Esophagus muscularis mucosa (tissue), 4 donors: Measurements from ENCODE around the gene TSSK2. TPM values are rescaled to one million over a fixed set of nuclear protein-coding genes. Genes with fewer than 3 reads are reported as not detected.

Experiments used
- DNase-seq: peaks from one replicate; pipeline ENCODE4 v3.0.0-alpha.2; 2017; ENCODE audit errors: extremely low spot score
- H3K27ac ChIP-seq, 4 donors: fragments of 200-600 bp; sonication (generic); replicated peaks in 1 of 4; 1 replicate in 3 of 4; 2 replicates in 1 of 4; pipeline ENCODE4 v1.5.1; 2016 to 2019; ENCODE audit warnings: mild to moderate bottlenecking in 1 of 4
- H3K27me3 ChIP-seq, 4 donors: fragments of 200-600 bp; sonication (generic); one replicate each; pipeline versions ENCODE4 v1.5.1 to v1.6.0; 2016 to 2019
- H3K36me3 ChIP-seq, 4 donors: fragments of 200-600 bp; sonication (generic); one replicate each; pipeline ENCODE4 v1.5.1; 2016 to 2019
- H3K4me1 ChIP-seq, 4 donors: fragments of 200-600 bp; sonication (generic); one replicate each; pipeline ENCODE4 v1.5.1; 2016 to 2019
- H3K4me3 ChIP-seq, 4 donors: fragments of 200-600 bp; sonication (generic); 1 replicate in 2 of 4; 2 replicates in 2 of 4; pipeline ENCODE4 v1.5.1; 2016 to 2019; ENCODE audit warnings: mild to moderate bottlenecking in 4 of 4, moderate library complexity in 1 of 4
- H3K9me3 ChIP-seq, 4 donors: fragments of 200-600 bp; sonication (generic); 1 replicate in 3 of 4; 2 replicates in 1 of 4; pipeline ENCODE4 v1.5.1; 2016 to 2019
- CTCF ChIP-seq, 3 experiments: fragments of 200-600 bp in 2 of 3; fragments of 450-650 bp in 1 of 3; sonication (generic) in 2 of 3; IDR thresholded peaks; one replicate each; pipeline ENCODE4 v1.5.1; 2017 to 2019; ENCODE audit warnings: antibody characterized with exemption in 3 of 3, mild to moderate bottlenecking in 2 of 3, moderate library complexity in 1 of 3
- EP300 ChIP-seq: sonication (generic); formaldehyde crosslinking; IDR thresholded peaks from one replicate; pipeline ENCODE4 v1.6.1; 2017; ENCODE audit warnings: antibody characterized with exemption
- POLR2A ChIP-seq: fragments of 450-650 bp; IDR thresholded peaks from one replicate; pipeline ENCODE4 v1.6.1; 2017; ENCODE audit warnings: antibody characterized with exemption, moderate library complexity, mild to moderate bottlenecking, low read depth
- POLR2AphosphoS5 ChIP-seq, 2 donors: sonication (generic); formaldehyde crosslinking; IDR thresholded peaks; one replicate each; pipeline ENCODE4 v1.6.1; 2017; ENCODE audit warnings: antibody characterized with exemption in 2 of 2
- WGBS: methylation state at CpG from one replicate; pipeline ENCODE4 v1.1.5; 2018; 5-methylcytosine and 5-hydroxymethylcytosine counted together
- intact Hi-C: fragments of 100-400 bp; cut with DNase I; formaldehyde crosslinking; loops from one replicate; pipeline ENCODE4 v1.15.1; 2023
- total RNA-seq, 4 donors: library from RNA; depleted of rRNA; stranded (reverse); fragments of >200 nt; gene quantifications; one replicate each; pipeline versions ENCODE4 v1.1.0 to v1.2.1, GENCODE V29; 2016

Gene TSSK2
- total RNA-seq, 4 donors from 2014 or later = not detected

GRCh38 chr22:19113429-19113828, 17.7 kb upstream of the TSSK2 start:
- no peak for DNase-seq
- Histone ChIP-seq H3K27ac (no peak overlapping the region), H3K9me3 (no peaks in the 10 kb centered on the region), H3K4me3 (no peak overlapping the region), H3K27me3 (no peaks in the 10 kb centered on the region), H3K36me3 (no peaks in the 10 kb centered on the region), H3K4me1 (peaks cover 60 to 85% (median 77%) of the 10 kb centered on the region in 4 donors)
- 96% methylated on average over 5 of the region's 5 CpGs for WGBS
- no peak for TF ChIP-seq EP300
- intact Hi-C loops = no loop called here

GRCh38 chr22:19114984-19115552, 16.0 kb upstream of the TSSK2 start:
- Histone ChIP-seq H3K4me1 (peaks cover 62 to 86% (median 77%) of the 10 kb centered on the region in 4 donors), H3K27ac (no peak overlapping the region), H3K4me3 (no peak overlapping the region), H3K27me3 (no peaks in the 10 kb centered on the region), H3K9me3 (no peaks in the 10 kb centered on the region), H3K36me3 (no peaks in the 10 kb centered on the region)
- no peak for DNase-seq
- TF ChIP-seq POLR2AphosphoS5 (IDR thresholded peaks at IDR 0.05) (no peak), EP300 (no peak), CTCF (IDR thresholded peaks at IDR 0.05) (no peak), POLR2A (no peak)
- WGBS = 95% methylated on average over 4 of the region's 4 CpGs
- intact Hi-C loops = no loop called here

GRCh38 chr22:19115628-19116027, 15.5 kb upstream of the TSSK2 start:
- Histone ChIP-seq H3K36me3 (no peaks in the 10 kb centered on the region), H3K9me3 (no peaks in the 10 kb centered on the region), H3K4me3 (no peak overlapping the region), H3K4me1 (peaks cover 62 to 86% (median 77%) of the 10 kb centered on the region in 4 donors), H3K27ac (no peak overlapping the region), H3K27me3 (no peaks in the 10 kb centered on the region)
- DNase-seq = no peak
- intact Hi-C loops = no loop called here
- WGBS = 78% methylated on average over 4 of the region's 4 CpGs
- TF ChIP-seq POLR2A = no peak
- no peak for TF ChIP-seq CTCF (IDR thresholded peaks at IDR 0.05)
- TF ChIP-seq POLR2AphosphoS5 (IDR thresholded peaks at IDR 0.05) = no peak
- TF ChIP-seq EP300 = no peak

- Histone ChIP-seq H3K4me1 (peaks cover 66 to 83% (median 77%) of the 10 kb centered on the region in 4 donors), H3K27me3 (no peaks in the 10 kb centered on the region), H3K9me3 (no peaks in the 10 kb centered on the region), H3K4me3 (no peak overlapping the region), H3K36me3 (no peaks in the 10 kb centered on the region), H3K27ac (no peak overlapping the region)
- intact Hi-C loops = no loop called here
- WGBS = 77% methylated on average over 7 of the region's 9 CpGs
- no peak for DNase-seq
- TF ChIP-seq EP300 = no peak
- no peak for TF ChIP-seq POLR2A
- no peak for TF ChIP-seq POLR2AphosphoS5 (IDR thresholded peaks at IDR 0.05)
- TF ChIP-seq CTCF (IDR thresholded peaks at IDR 0.05) = no peak
These were observed 14.0 kb upstream of the TSSK2 start for GRCh38 chr22:19117111-19117512.

GRCh38 chr22:19118329-19118880, 12.7 kb upstream of the TSSK2 start:
- Histone ChIP-seq H3K4me1 (peaks cover 72 to 85% (median 82%) of the 10 kb centered on the region in 4 donors), H3K4me3 (no peak overlapping the region), H3K36me3 (no peaks in the 10 kb centered on the region), H3K9me3 (no peaks in the 10 kb centered on the region), H3K27me3 (no peaks in the 10 kb centered on the region), H3K27ac (no peak overlapping the region)
- 80% methylated on average over 4 of the region's 4 CpGs for WGBS
- no peak for DNase-seq
- TF ChIP-seq POLR2AphosphoS5 (IDR thresholded peaks at IDR 0.05) (no peak), EP300 (no peak), CTCF (IDR thresholded peaks at IDR 0.05) (no peak), POLR2A (no peak)
- intact Hi-C loops = no loop called here
